PC-9 (cell line): ENCODE results near the gene UNG.

Experiments
- EZH2 ChIP-seq: fragments of 200-600 bp; sonication (generic); IDR thresholded peaks from 2 replicates; pipeline ENCODE4 v1.8.0; 2017; ENCODE audit warnings: antibody characterized with exemption, low read depth
- TF ChIP-seq, protein P1 (sequence below): fragments of 200-600 bp; sonication (generic); conservative IDR thresholded peaks from 2 replicates; pipeline ENCODE4 v1.6.1; 2017; ENCODE audit warnings: mixed run types, antibody characterized with exemption, mild to moderate bottlenecking, moderate library complexity

DNA sequence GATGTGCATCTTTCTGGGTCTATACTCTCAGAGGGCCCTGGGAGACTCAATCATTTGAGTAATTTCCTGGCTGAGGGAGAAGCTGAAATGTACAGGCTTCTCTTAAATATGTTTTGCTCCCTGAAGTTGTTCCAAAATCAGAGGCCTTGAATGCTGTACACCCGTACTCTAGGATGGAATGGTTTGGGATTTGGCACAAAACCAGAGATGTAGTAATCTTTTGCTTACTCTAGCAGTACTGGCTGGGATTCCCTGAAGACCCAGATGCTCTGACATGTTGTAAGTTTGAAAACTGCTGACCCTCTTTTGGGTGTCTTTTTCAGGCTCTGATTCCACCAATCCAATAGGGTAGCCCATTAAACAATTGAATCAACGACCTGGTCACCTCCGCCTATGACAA is 29.4 kb downstream of the UNG start:
- TF ChIP-seq, protein P1, sequence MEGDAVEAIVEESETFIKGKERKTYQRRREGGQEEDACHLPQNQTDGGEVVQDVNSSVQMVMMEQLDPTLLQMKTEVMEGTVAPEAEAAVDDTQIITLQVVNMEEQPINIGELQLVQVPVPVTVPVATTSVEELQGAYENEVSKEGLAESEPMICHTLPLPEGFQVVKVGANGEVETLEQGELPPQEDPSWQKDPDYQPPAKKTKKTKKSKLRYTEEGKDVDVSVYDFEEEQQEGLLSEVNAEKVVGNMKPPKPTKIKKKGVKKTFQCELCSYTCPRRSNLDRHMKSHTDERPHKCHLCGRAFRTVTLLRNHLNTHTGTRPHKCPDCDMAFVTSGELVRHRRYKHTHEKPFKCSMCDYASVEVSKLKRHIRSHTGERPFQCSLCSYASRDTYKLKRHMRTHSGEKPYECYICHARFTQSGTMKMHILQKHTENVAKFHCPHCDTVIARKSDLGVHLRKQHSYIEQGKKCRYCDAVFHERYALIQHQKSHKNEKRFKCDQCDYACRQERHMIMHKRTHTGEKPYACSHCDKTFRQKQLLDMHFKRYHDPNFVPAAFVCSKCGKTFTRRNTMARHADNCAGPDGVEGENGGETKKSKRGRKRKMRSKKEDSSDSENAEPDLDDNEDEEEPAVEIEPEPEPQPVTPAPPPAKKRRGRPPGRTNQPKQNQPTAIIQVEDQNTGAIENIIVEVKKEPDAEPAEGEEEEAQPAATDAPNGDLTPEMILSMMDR = no peak
- TF ChIP-seq EZH2 = no peak
